Neutrophil (primary cell): ENCODE measurements around the gene FSIP2.

Source experiments
- H3K27ac ChIP-seq: fragments of 200-600 bp; sonication (generic); 2 replicates; pipeline ENCODE4 v1.5.1; 2016; ENCODE audit warnings: mild to moderate bottlenecking, moderate library complexity
- H3K27me3 ChIP-seq: fragments of 200-600 bp; sonication (generic); 2 replicates; pipeline ENCODE4 v1.6.0; 2016; ENCODE audit warnings: mild to moderate bottlenecking
- H3K36me3 ChIP-seq: fragments of 200-600 bp; sonication (generic); 2 replicates; pipeline ENCODE4 v1.5.1; 2017
- H3K4me1 ChIP-seq, 2 experiments: fragments of 200-600 bp in 1 of 2; sonication (generic) in 1 of 2; 1 replicate in 1 of 2; 2 replicates in 1 of 2; pipeline versions ENCODE4 v1.5.1 to v1.6.1; 2013 to 2016; ENCODE audit warnings: low read depth in 1 of 2, low read length in 1 of 2, mild to moderate bottlenecking in 1 of 2, moderate library complexity in 1 of 2; ENCODE audit not compliant: control insufficient read depth in 1 of 2, insufficient read depth in 1 of 2
- H3K4me3 ChIP-seq, 2 experiments: fragments of 200-600 bp in 1 of 2; sonication (generic) in 1 of 2; 1 replicate in 1 of 2; 2 replicates in 1 of 2; pipeline ENCODE4 v1.5.1; 2013 to 2016; ENCODE audit warnings: low read depth in 1 of 2, low read length in 1 of 2, mild to moderate bottlenecking in 1 of 2, moderate library complexity in 1 of 2
- H3K9me3 ChIP-seq: fragments of 200-600 bp; sonication (generic); 2 replicates; pipeline ENCODE4 v1.5.1; 2016
- TF ChIP-seq, protein P1 (sequence below): fragments of 200-600 bp; sonication (generic); IDR thresholded peaks from 2 replicates; pipeline ENCODE4 v1.5.1; 2016; ENCODE audit warnings: antibody characterized with exemption

FSIP2 gene

GRCh38 chr2:185782223-185782769, 43.7 kb downstream of the FSIP2 start:
- TF ChIP-seq, protein P1, sequence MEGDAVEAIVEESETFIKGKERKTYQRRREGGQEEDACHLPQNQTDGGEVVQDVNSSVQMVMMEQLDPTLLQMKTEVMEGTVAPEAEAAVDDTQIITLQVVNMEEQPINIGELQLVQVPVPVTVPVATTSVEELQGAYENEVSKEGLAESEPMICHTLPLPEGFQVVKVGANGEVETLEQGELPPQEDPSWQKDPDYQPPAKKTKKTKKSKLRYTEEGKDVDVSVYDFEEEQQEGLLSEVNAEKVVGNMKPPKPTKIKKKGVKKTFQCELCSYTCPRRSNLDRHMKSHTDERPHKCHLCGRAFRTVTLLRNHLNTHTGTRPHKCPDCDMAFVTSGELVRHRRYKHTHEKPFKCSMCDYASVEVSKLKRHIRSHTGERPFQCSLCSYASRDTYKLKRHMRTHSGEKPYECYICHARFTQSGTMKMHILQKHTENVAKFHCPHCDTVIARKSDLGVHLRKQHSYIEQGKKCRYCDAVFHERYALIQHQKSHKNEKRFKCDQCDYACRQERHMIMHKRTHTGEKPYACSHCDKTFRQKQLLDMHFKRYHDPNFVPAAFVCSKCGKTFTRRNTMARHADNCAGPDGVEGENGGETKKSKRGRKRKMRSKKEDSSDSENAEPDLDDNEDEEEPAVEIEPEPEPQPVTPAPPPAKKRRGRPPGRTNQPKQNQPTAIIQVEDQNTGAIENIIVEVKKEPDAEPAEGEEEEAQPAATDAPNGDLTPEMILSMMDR = no peak
- no peaks in the 10 kb centered on the region for H3K36me3 ChIP-seq

GRCh38 chr2:185785156-185785555, 46.6 kb downstream of the FSIP2 start:
- no peak overlapping the region for H3K27ac ChIP-seq
- no peaks in the 10 kb centered on the region for H3K4me1 ChIP-seq
- H3K36me3 ChIP-seq = no peaks in the 10 kb centered on the region
- no peaks in the 10 kb centered on the region for H3K27me3 ChIP-seq
- no peak overlapping the region for H3K4me3 ChIP-seq
- no peaks in the 10 kb centered on the region for H3K9me3 ChIP-seq
- TF ChIP-seq, protein P1 = no peak

More at GRCh38 chr2:185782223-185782769, 43.7 kb downstream of the FSIP2 start:
- no peak overlapping the region for H3K4me3 ChIP-seq
- H3K27me3 ChIP-seq = no peaks in the 10 kb centered on the region
- no peaks in the 10 kb centered on the region for H3K9me3 ChIP-seq
- H3K27ac ChIP-seq = no peak overlapping the region
- no peaks in the 10 kb centered on the region for H3K4me1 ChIP-seq

GRCh38 chr2:185785851-185786473, 47.4 kb downstream of the FSIP2 start:
- H3K4me1 ChIP-seq = no peaks in the 10 kb centered on the region
- no peaks in the 10 kb centered on the region for H3K9me3 ChIP-seq
- no peak overlapping the region for H3K27ac ChIP-seq
- H3K27me3 ChIP-seq = no peaks in the 10 kb centered on the region
- TF ChIP-seq, protein P1 = no peak
- H3K36me3 ChIP-seq = no peaks in the 10 kb centered on the region
- no peak overlapping the region for H3K4me3 ChIP-seq

- no peaks in the 10 kb centered on the region for H3K36me3 ChIP-seq
- no peak overlapping the region for H3K27ac ChIP-seq
- H3K4me3 ChIP-seq = no peak overlapping the region
- H3K9me3 ChIP-seq = no peaks in the 10 kb centered on the region
- no peaks in the 10 kb centered on the region for H3K4me1 ChIP-seq
- TF ChIP-seq, protein P1 = no peak
- H3K27me3 ChIP-seq = no peaks in the 10 kb centered on the region
These were observed 48.9 kb downstream of the FSIP2 start for GRCh38 chr2:185787227-185788145.

- Histone ChIP-seq H3K9me3 (no peaks in the 10 kb centered on the region), H3K4me3 (no peak overlapping the region), H3K27me3 (no peaks in the 10 kb centered on the region), H3K36me3 (no peaks in the 10 kb centered on the region), H3K27ac (no peak overlapping the region), H3K4me1 (no peaks in the 10 kb centered on the region)
- TF ChIP-seq, protein P1 = no peak
These were observed 51.8 kb downstream of the FSIP2 start for GRCh38 chr2:185790361-185790760.
